Measurements from ENCODE around the gene NMBR. TPM values are rescaled to one million over a fixed set of nuclear protein-coding genes. Genes with fewer than 3 reads are reported as not detected.

The NMBR gene
- total RNA-seq, 1 experiment from 2014 or later = not detected

Other genes with a start within 250 kb of the NMBR start
- gene GJE1, start 14.2 kb downstream of the NMBR start, total RNA-seq (2014; rRNA removed; shearing (Covaris generic); ENCODE audit: low replicate concordance) = not detected in 2 replicates
- 45.1 and 90.8 TPM in 2 replicates for gene VTA1, start 141 bp upstream of the NMBR start, total RNA-seq (2014; rRNA removed; shearing (Covaris generic); ENCODE audit: low replicate concordance)
- not detected in 2 replicates for gene ADGRG6, start 154.9 kb upstream of the NMBR start, total RNA-seq (2014; rRNA removed; shearing (Covaris generic); ENCODE audit: low replicate concordance)

Data from Karpas-422 (cell line).